Measurements from ENCODE around the gene EXOG. TPM values are rescaled to one million over a fixed set of nuclear protein-coding genes. Genes with fewer than 3 reads are reported as not detected.

EXOG gene
- total and polyA plus RNA-seq, 12 donors = 10.7 to 39.9 (median 25.4) TPM

- no peak for TF ChIP-seq CTCF (IDR thresholded peaks at IDR 0.05)
- peak; percentile 59 to 80 (median 70) for ATAC-seq
- intact Hi-C loops (cut with DNase I) = loop anchor here in 2 of 10 donors (10.0 kb wide), 1 partner anchor 320 kb away; the partner anchor contains the start of genes ACAA1 (in 2 of the 2) and MYD88 (in 2 of the 2)
- H3K27ac ChIP-seq = peak overlapping the region in 9 of 10 donors; percentile 70 to 89 (median 86)
- peaks cover 0 to 29% (median 0%) of the 10 kb centered on the region in 7 donors for H3K27me3 ChIP-seq
- peaks cover 16 to 58% (median 43%) of the 10 kb centered on the region in 9 donors for H3K4me1 ChIP-seq
- H3K4me3 ChIP-seq = peak overlapping the region; percentile 68 to 98 (median 85)
- H3K9me3 ChIP-seq = no peaks in the 10 kb centered on the region
- peak; percentile 76 to 83 for DNase-seq
- 1% methylated on average over 72 of the region's 72 CpGs for WGBS, 2 donors
- H3K36me3 ChIP-seq = no peaks in the 10 kb centered on the region
Measured at GRCh38 chr3:38454884-38455638, 41.1 kb upstream of the EXOG start.

GRCh38 chr3:38455639-38456430 lies 40.3 kb upstream of the EXOG start:
- Histone ChIP-seq H3K4me1 (peaks cover 24 to 66% (median 51%) of the 10 kb centered on the region in 9 donors), H3K27ac (peak overlapping the region in 9 of 10 donors; percentile 7 to 89 (median 74)), H3K9me3 (no peaks in the 10 kb centered on the region), H3K4me3 (peak overlapping the region; percentile 68 to 98 (median 85)), H3K27me3 (peaks cover 0 to 29% (median 0%) of the 10 kb centered on the region in 7 donors), H3K36me3 (no peaks in the 10 kb centered on the region)
- whole genome bisulfite sequencing, 2 donors = 12 to 14% methylated on average over 15 of the region's 15 CpGs
- DNase-seq (peak in 1 of 2 donors; percentile 23), ATAC-seq (peak in 5 of 8 donors; percentile 1 to 15 (median 8))
- no peak for TF ChIP-seq CTCF (IDR thresholded peaks at IDR 0.05)
- intact Hi-C loops (cut with DNase I) = loop anchor here in 2 of 10 donors (10.0 kb wide), 1 partner anchor 321 kb away; the partner anchor contains the start of genes ACAA1 (in 2 of the 2) and MYD88 (in 2 of the 2)

GRCh38 chr3:38457111-38458003 lies 38.8 kb upstream of the EXOG start:
- DNase-seq (no peak), ATAC-seq (no peak)
- intact Hi-C loops (cut with DNase I) = loop anchor here in 2 of 10 donors (10.0 kb wide), 1 partner anchor 323 kb away; the partner anchor contains the start of genes ACAA1 (in 2 of the 2) and MYD88 (in 2 of the 2)
- no peak for TF ChIP-seq CTCF (IDR thresholded peaks at IDR 0.05)
- peaks cover 0 to 29% (median 0%) of the 10 kb centered on the region in 7 donors for H3K27me3 ChIP-seq
- peaks cover 31 to 74% (median 57%) of the 10 kb centered on the region in 9 donors for H3K4me1 ChIP-seq
- H3K36me3 ChIP-seq = no peaks in the 10 kb centered on the region
- no peak overlapping the region for H3K4me3 ChIP-seq
- whole genome bisulfite sequencing, 2 donors = 79 to 90% methylated on average over 9 of the region's 9 CpGs
- H3K9me3 ChIP-seq = no peaks in the 10 kb centered on the region
- no peak overlapping the region for H3K27ac ChIP-seq
